Measurements from ENCODE around the gene NFATC1.

- TF ChIP-seq CTCF (IDR thresholded peaks at IDR 0.05; ENCODE audit: poor library complexity) (no peak), EZH2 (IDR thresholded peaks at IDR 0.05; ENCODE audit: borderline replicate concordance) (no peak), EZH2phosphoT487 (IDR thresholded peaks at IDR 0.05; ENCODE audit: low read depth, severe bottlenecking, unreplicated experiment) (no peak)
These were observed 7.4 kb downstream of the NFATC1 start for GRCh38 chr18:79402977-79403722.
